H1 (cell line): Measurements from ENCODE around the gene GIPC1. TPM values are rescaled to one million over a fixed set of nuclear protein-coding genes. Genes with fewer than 3 reads are reported as not detected.

ENCODE experiments used
- CTCF ChIA-PET: fragments of 300-600 bp; sonication (Branson Sonifier 250); formaldehyde crosslinking; loops from one replicate; lab custom pipeline; 2021; ENCODE audit not compliant: partially characterized antibody; lab: Charles Lee
- POLR2A ChIA-PET: fragments of 300-600 bp; sonication (Branson Sonifier 250); formaldehyde crosslinking; loops from one replicate; lab custom pipeline; 2021; ENCODE audit warnings: inconsistent platforms; ENCODE audit not compliant: partially characterized antibody; lab: Charles Lee
- DNase-seq, 2 experiments: peaks; one replicate each; pipeline versions ENCODE4 v3.0.0 to v3.0.0-alpha.2; 2010 to 2022; ENCODE audit warnings: low spot score in 2 of 2, low read depth in 1 of 2, mixed read lengths in 1 of 2
- FAIRE-seq: peaks from 2 replicates; lab custom pipeline; 2011; peaks lifted over from hg19 to GRCh38; lab: Jason Lieb, UNC
- H2AFZ ChIP-seq: 2 replicates; pipeline ENCODE4 v1.8.1; 2012; ENCODE audit warnings: low read length, inconsistent platforms
- H2AK5ac ChIP-seq: 2 replicates; pipeline ENCODE4 v1.6.1; 2013; ENCODE audit warnings: low read depth, low read length
- H2BK120ac ChIP-seq: replicated peaks from 2 replicates; pipeline ENCODE3; 2013; ENCODE audit warnings: low read depth, low read length, inconsistent platforms
- H2BK12ac ChIP-seq: 2 replicates; pipeline ENCODE4 v1.6.1; 2013; ENCODE audit warnings: low read depth, low read length
- H2BK15ac ChIP-seq: 2 replicates; pipeline ENCODE4 v1.6.1; 2013; ENCODE audit warnings: low read length
- H2BK20ac ChIP-seq: 2 replicates; pipeline ENCODE4 v1.6.1; 2013; ENCODE audit warnings: low read length
- H2BK5ac ChIP-seq: 2 replicates; pipeline ENCODE4 v1.6.1; 2013; ENCODE audit warnings: low read depth, low read length
- H3K14ac ChIP-seq: 2 replicates; pipeline ENCODE4 v1.6.1; 2013; ENCODE audit warnings: inconsistent platforms; ENCODE audit not compliant: insufficient read length
- H3K18ac ChIP-seq: 2 replicates; pipeline ENCODE4 v1.6.1; 2013; ENCODE audit warnings: low read length; ENCODE audit errors: extremely low read depth
- H3K23ac ChIP-seq: 2 replicates; pipeline ENCODE4 v1.6.1; 2013; ENCODE audit warnings: inconsistent platforms; ENCODE audit not compliant: insufficient read length
- H3K23me2 ChIP-seq: 2 replicates; pipeline ENCODE4 v1.6.1; 2013; ENCODE audit warnings: low read depth, low read length
- H3K27ac ChIP-seq: 2 replicates; pipeline ENCODE4 v1.6.1; 2011; ENCODE audit warnings: low read depth, low read length, inconsistent platforms
- H3K27me3 ChIP-seq, 4 experiments: replicated peaks in 1 of 4; 1 replicate in 1 of 4; 2 replicates in 3 of 4; pipeline versions ENCODE4 v1.6.1 to v1.8.1; 2011 to 2013; ENCODE audit warnings: low read length in 3 of 4, mild to moderate bottlenecking in 3 of 4, inconsistent platforms in 2 of 4, mixed read lengths in 2 of 4, moderate library complexity in 1 of 4; ENCODE audit not compliant: control insufficient read depth in 3 of 4, insufficient read depth in 3 of 4; ENCODE audit errors: extremely low read depth in 1 of 4
- H3K36me3 ChIP-seq, 4 experiments: 2 replicates each; pipeline versions ENCODE4 v1.6.1 to v1.8.1; 2011 to 2013; ENCODE audit warnings: mild to moderate bottlenecking in 4 of 4, low read length in 3 of 4, moderate library complexity in 2 of 4, control low read depth in 1 of 4, inconsistent platforms in 1 of 4; ENCODE audit not compliant: insufficient read depth in 4 of 4, control insufficient read depth in 2 of 4
- H3K4ac ChIP-seq: replicated peaks from 2 replicates; pipeline ENCODE3; 2013; ENCODE audit warnings: low read length, low read depth, mixed read lengths, inconsistent platforms; ENCODE audit not compliant: insufficient read length
- H3K4me1 ChIP-seq, 4 experiments: replicated peaks in 1 of 4; 1 replicate in 1 of 4; 2 replicates in 3 of 4; pipeline versions ENCODE4 v1.6.1 to v1.8.1; 2011 to 2013; ENCODE audit warnings: low read length in 3 of 4, inconsistent platforms in 2 of 4, mixed read lengths in 1 of 4; ENCODE audit not compliant: insufficient read depth in 4 of 4, control insufficient read depth in 3 of 4
- H3K4me2 ChIP-seq, 2 experiments: 2 replicates each; pipeline versions ENCODE4 v1.6.1 to v1.8.1; 2011 to 2013; ENCODE audit warnings: low read depth in 2 of 2, low read length in 2 of 2, control low read depth in 1 of 2, inconsistent platforms in 1 of 2, mild to moderate bottlenecking in 1 of 2; ENCODE audit not compliant: insufficient read depth in 1 of 2
- H3K4me3 ChIP-seq, 4 experiments: fragments of 200-600, 300-600 bp in 1 of 4; sonication (generic), shearing (Covaris generic), sonication (Bioruptor Twin) in 1 of 4; 2 replicates each; pipeline versions ENCODE4 v1.5.1 to v1.8.1; 2011 to 2016; ENCODE audit warnings: low read length in 4 of 4, low read depth in 3 of 4, control low read depth in 2 of 4, inconsistent platforms in 2 of 4, mild to moderate bottlenecking in 2 of 4, mixed read lengths in 1 of 4, moderate library complexity in 1 of 4; ENCODE audit not compliant: insufficient read depth in 2 of 4; ENCODE audit errors: extremely low read depth in 1 of 4
- H3K56ac ChIP-seq: replicated peaks from 2 replicates; pipeline ENCODE3; 2013; ENCODE audit warnings: low read depth, mild to moderate bottlenecking, mixed read lengths, low read length, inconsistent platforms; ENCODE audit not compliant: insufficient read length
- H3K79me1 ChIP-seq: 2 replicates; pipeline ENCODE4 v1.6.1; 2013; ENCODE audit warnings: low read depth, low read length, control low read depth
- H3K79me2 ChIP-seq, 2 experiments: 2 replicates each; pipeline versions ENCODE4 v1.6.1 to v1.8.1; 2012 to 2013; ENCODE audit warnings: low read length in 2 of 2, mild to moderate bottlenecking in 2 of 2, inconsistent platforms in 1 of 2; ENCODE audit not compliant: insufficient read depth in 2 of 2, control insufficient read depth in 1 of 2
- H3K9ac ChIP-seq, 4 experiments: replicated peaks in 1 of 4; 1 replicate in 1 of 4; 2 replicates in 3 of 4; pipeline versions ENCODE4 v1.6.1 to v1.8.1; 2011 to 2013; ENCODE audit warnings: low read depth in 3 of 4, low read length in 3 of 4, control low read depth in 2 of 4, mild to moderate bottlenecking in 2 of 4, moderate library complexity in 2 of 4, inconsistent platforms in 1 of 4; ENCODE audit errors: extremely low read depth in 1 of 4
- H3K9me3 ChIP-seq, 2 experiments: 2 replicates each; pipeline versions ENCODE4 v1.6.1 to v1.8.1; 2012 to 2013; ENCODE audit warnings: mild to moderate bottlenecking in 2 of 2, moderate library complexity in 2 of 2, control low read depth in 1 of 2, inconsistent platforms in 1 of 2, low read depth in 1 of 2, low read length in 1 of 2, mixed read lengths in 1 of 2; ENCODE audit not compliant: insufficient read depth in 2 of 2
- H4K20me1 ChIP-seq, 2 experiments: replicated peaks in 1 of 2; 2 replicates each; pipeline versions ENCODE3 to v1.8.1; 2011 to 2013; ENCODE audit warnings: inconsistent platforms in 2 of 2, low read length in 2 of 2, mild to moderate bottlenecking in 1 of 2; ENCODE audit not compliant: insufficient read depth in 2 of 2, control insufficient read depth in 1 of 2
- H4K5ac ChIP-seq: 2 replicates; pipeline ENCODE4 v1.6.1; 2013; ENCODE audit warnings: low read length, low read depth, mixed read lengths, inconsistent platforms; ENCODE audit not compliant: insufficient read length
- H4K8ac ChIP-seq: 2 replicates; pipeline ENCODE4 v1.8.0; 2013; ENCODE audit warnings: mild to moderate bottlenecking, moderate library complexity, low read length, inconsistent platforms; ENCODE audit not compliant: insufficient read depth; ENCODE audit errors: extremely low read depth
- H4K91ac ChIP-seq: replicated peaks from 2 replicates; pipeline ENCODE3; 2013; ENCODE audit warnings: low read length, mixed read lengths, inconsistent platforms; ENCODE audit not compliant: insufficient read length
- ATF2 ChIP-seq: IDR thresholded peaks from 2 replicates; pipeline ENCODE4 v1.6.1; 2012; ENCODE audit warnings: low read length, inconsistent platforms
- E2F6 ChIP-seq: IDR thresholded peaks from 2 replicates; pipeline ENCODE4 v1.6.1; 2012; ENCODE audit warnings: inconsistent platforms
- EP300 ChIP-seq, 2 experiments: IDR thresholded peaks; 1 replicate in 1 of 2; 2 replicates in 1 of 2; pipeline ENCODE4 v1.6.1; 2011 to 2012; ENCODE audit warnings: low read depth in 2 of 2, low read length in 2 of 2, mild to moderate bottlenecking in 2 of 2, borderline replicate concordance in 1 of 2, inconsistent platforms in 1 of 2, moderate library complexity in 1 of 2
- GABPA ChIP-seq: IDR thresholded peaks from 2 replicates; pipeline ENCODE4 v1.6.1; 2011; ENCODE audit warnings: mild to moderate bottlenecking, low read length, moderate library complexity, borderline replicate concordance; ENCODE audit not compliant: insufficient read depth
- JUND ChIP-seq: IDR thresholded peaks from 2 replicates; pipeline ENCODE4 v1.6.1; 2011; ENCODE audit warnings: mild to moderate bottlenecking, improper control_type of control experiment, low read length
- MAX ChIP-seq: IDR thresholded peaks from 2 replicates; pipeline ENCODE4 v1.6.1; 2012; ENCODE audit warnings: inconsistent platforms
- SIN3A ChIP-seq, 2 experiments: IDR thresholded peaks in 1 of 2; conservative IDR thresholded peaks in 1 of 2; 2 replicates each; pipeline ENCODE4 v1.6.1; 2011 to 2012; ENCODE audit warnings: low read length in 2 of 2, improper control_type of control experiment in 1 of 2, low read depth in 1 of 2, mild to moderate bottlenecking in 1 of 2
- WGBS, 2 experiments: shearing (Covaris generic) in 1 of 2; methylation state at CpG; one replicate each; pipeline versions ENCODE4 v1.1.6 to v1.1.7; 2013 to 2015; ENCODE audit warnings: low lambda C conversion rate in 2 of 2, mixed read lengths in 2 of 2, inconsistent platforms in 1 of 2, low coverage in 1 of 2, missing lambda C conversion rate in 1 of 2; ENCODE audit not compliant: insufficient replicate concordance in 2 of 2, insufficient coverage in 1 of 2, insufficient read length in 1 of 2; ENCODE audit errors: extremely low coverage in 1 of 2, missing lambda C conversion rate in 1 of 2; 5-methylcytosine and 5-hydroxymethylcytosine counted together
- polyA plus RNA-seq, 7 experiments: library from polyadenylated mRNA; depleted of rRNA in 3 of 7; stranded (reverse) in 5 of 7; unstranded in 2 of 7; fragments of >200 nt in 5 of 7; fragments of 200-250 nt in 2 of 7; gene quantifications; 1 replicate in 5 of 7; 2 replicates in 1 of 7; 4 replicates in 1 of 7; pipeline versions ENCODE4 v1.2.1 to v1.2.3, GENCODE V29; 2011 to 2013; ENCODE audit warnings: missing spikeins in 2 of 7, mixed read lengths in 2 of 7
- total RNA-seq: library from RNA; stranded (reverse); fragmentation: NEBNext Ultra II Directional; extraction: Animal tissue kit (Norgen Biotek cat#: 25700); gene quantifications from 2 replicates; pipeline ENCODE4 v1.2.1, GENCODE V29; 2021

GIPC1 gene
- total and polyA plus RNA-seq, 2 of the 8 experiments (the other 6 are each of a cell fraction or from before 2014, with no cell fraction given) = 65.6 to 72.0 TPM

DNA sequence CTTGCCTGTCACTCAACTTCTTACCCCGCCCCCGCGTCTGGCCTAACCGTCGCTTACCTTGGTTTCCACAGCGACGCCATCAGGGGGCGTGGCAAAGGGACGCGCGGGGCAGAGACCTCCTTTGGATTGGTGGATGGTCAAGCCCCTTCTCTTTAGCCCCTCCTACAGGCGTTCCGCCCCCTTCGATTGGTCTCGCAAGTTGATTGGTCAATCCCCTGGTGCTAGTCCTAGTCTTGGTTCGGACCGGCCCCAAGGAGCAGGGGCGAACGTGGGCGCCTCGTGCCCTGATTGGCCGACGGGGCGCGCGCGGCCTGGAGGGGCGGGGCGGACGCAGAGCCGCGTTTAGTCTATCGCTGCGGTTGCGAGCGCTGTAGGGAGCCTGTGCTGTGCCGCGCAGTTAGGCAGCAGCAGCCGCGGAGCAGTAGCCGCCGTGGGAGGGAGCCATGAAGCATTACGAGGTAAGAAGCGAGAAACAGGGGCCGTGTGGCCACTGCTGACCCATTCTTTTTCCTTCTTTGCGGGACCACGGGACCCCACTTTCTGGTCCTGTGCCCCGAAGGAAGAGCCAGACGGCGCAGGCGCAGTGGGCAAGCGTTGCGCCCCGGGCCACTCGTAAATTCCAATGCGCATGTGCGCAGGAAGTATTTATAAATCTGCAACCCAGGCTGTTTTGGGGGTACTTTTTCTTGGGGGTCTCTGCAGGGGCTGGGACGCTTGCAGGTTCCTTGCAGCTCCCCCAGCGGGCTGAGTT lies 33.5 kb upstream of the GIPC1 start, which contains the start of gene TECR:
TSS of gene TECR (plus strand) at position 341 of the 751 bp plus-strand sequence. CDS start at position 444, 103 bp downstream.
- Histone ChIP-seq H3K23ac (no peak within 1 kb of the TSS), H4K8ac (0 out of 2 replicates have a peak within 1 kb of the TSS, but pooled peaks have one; percentile 53), H3K4me2 (peak within 1 kb of the TSS; percentile 73 to 90), H4K91ac (peak within 1 kb of the TSS; percentile 95), H3K36me3 (no peaks in the 10 kb centered on the region), H3K4me3 (peak within 1 kb of the TSS; percentile 75 to 100 (median 92)), H2AK5ac (no peak within 1 kb of the TSS), H3K9ac (peak within 1 kb of the TSS in 3 of 4 experiments; percentile 91 to 94 (median 92); a peak in 6 of 7 replicates), H3K4ac (no peak within 1 kb of the TSS), H2BK120ac (no peak within 1 kb of the TSS), H2AFZ (peak within 1 kb of the TSS; percentile 93), H2BK20ac (no peak within 1 kb of the TSS), H3K18ac (peak within 1 kb of the TSS; percentile 97), H2BK5ac (peak within 1 kb of the TSS; percentile 80; the same call in 1 of the 2 replicates), H2BK12ac (no peak within 1 kb of the TSS), H3K27ac (peak within 1 kb of the TSS; percentile 80), H3K4me1 (peaks cover 0 to 2% (median 1%) of the 10 kb centered on the region in 4 experiments; a peak in 3 of 7 replicates), H3K27me3 (no peaks in the 10 kb centered on the region), H2BK15ac (peak within 1 kb of the TSS; percentile 99; the same call in 1 of the 2 replicates), H3K56ac (peak within 1 kb of the TSS; percentile 96), H3K9me3 (no peaks in the 10 kb centered on the region), H3K79me2 (peaks cover 7 to 40% of the 10 kb centered on the region in 2 experiments), H3K14ac (no peak within 1 kb of the TSS), H4K20me1 (peaks cover 0 to 4% of the 10 kb centered on the region in 2 experiments), H3K79me1 (peaks cover 10% of the 10 kb centered on the region), H3K23me2 (peaks cover 4% of the 10 kb centered on the region), H4K5ac (peak within 1 kb of the TSS; percentile 96)
- DNase-seq = peak; percentile 100
- ChIA-PET CTCF (interaction anchor here (1.6 kb wide), 1 partner anchor 27 kb away, joined by 3 read pairs; no protein-coding TSS in a partner anchor), POLR2A (interaction anchor here (1.6 to 2.3 kb wide), 2 partner anchors 11 to 42 kb away, joined by 4 to 16 read pairs; partner anchors contain the start of gene DNAJB1)
- FAIRE-seq = peak; percentile 66
- 1% methylated on average over 45 of the region's 59 CpGs; no CpG with 5 or more reads in 1 of the 2 experiments for WGBS, 2 experiments
- TF ChIP-seq EP300 (IDR thresholded peaks at IDR 0.05; ENCODE audit: borderline replicate concordance in 1 of 2, low read depth in 2 of 2, low read length in 2 of 2) (no peak), MAX (peak; percentile 61; the same call in 1 of the 2 replicates), JUND (no peak), GABPA (no peak), E2F6 (peak; percentile 46), ATF2 (no peak), SIN3A (conservative IDR thresholded peaks at IDR 0.05 in 1 of 2, IDR thresholded peaks at IDR 0.05 in 1 of 2; ENCODE audit: low read depth in 1 of 2, low read length in 2 of 2) (peak in 1 of 2 experiments; percentile 75; a peak in 2 of 4 replicates)
